Measurements from ENCODE around the gene FBXO24.

The FBXO24 gene

GRCh38 chr7:100575206-100575631, 10.9 kb upstream of the FBXO24 start:
- no peak for DNase-seq

- DNase-seq = no peak
Measured at GRCh38 chr7:100575746-100576383, 10.3 kb upstream of the FBXO24 start.

- DNase-seq = no peak
Measured at GRCh38 chr7:100576384-100576993, 9.6 kb upstream of the FBXO24 start.

- DNase-seq = no peak
Measured at GRCh38 chr7:100577103-100577502, 9.0 kb upstream of the FBXO24 start.

- DNase-seq = no peak
Measured at GRCh38 chr7:100577507-100577906, 8.6 kb upstream of the FBXO24 start.

- no peak for DNase-seq
Measured at GRCh38 chr7:100578246-100579183, 7.6 kb upstream of the FBXO24 start.

- DNase-seq = no peak
Measured at GRCh38 chr7:100580466-100581283, 5.5 kb upstream of the FBXO24 start.

- no peak for DNase-seq
Measured at GRCh38 chr7:100582041-100582579, 4.0 kb upstream of the FBXO24 start.

- no peak for DNase-seq
Measured at GRCh38 chr7:100582650-100583049, 3.5 kb upstream of the FBXO24 start.

- DNase-seq = peak; percentile 96
Measured at GRCh38 chr7:100583132-100584053, 2.7 kb upstream of the FBXO24 start.

- DNase-seq = peak; percentile 59
Measured at GRCh38 chr7:100584054-100584682, 2.0 kb upstream of the FBXO24 start.

GRCh38 chr7:100584683-100585510, 1.2 kb upstream of the FBXO24 start:
- DNase-seq = no peak

- peak; percentile 68 for DNase-seq
Measured at GRCh38 chr7:100585511-100586265, 440 bp upstream of the FBXO24 start, which contains the start of gene LRCH4. Gene LRCH4 (minus strand): TSS chr7:100586129. CDS start chr7:100586100, 29 bp downstream.

- DNase-seq = peak; percentile 78
Measured at GRCh38 chr7:100588438-100588837, 2.3 kb downstream of the FBXO24 start.

- DNase-seq = no peak
Measured at GRCh38 chr7:100589341-100589947, 3.3 kb downstream of the FBXO24 start.

- DNase-seq = no peak
Measured at GRCh38 chr7:100590077-100590737, 4.1 kb downstream of the FBXO24 start.

- no peak for DNase-seq
Measured at GRCh38 chr7:100591596-100591995, 5.5 kb downstream of the FBXO24 start.

GRCh38 chr7:100595188-100595587, 9.1 kb downstream of the FBXO24 start:
- no peak for DNase-seq

Measured in hematopoietic multipotent progenitor cell treated with erythropoietin and hydrocortisone succinate and interleukin-3 and kit ligand, for 4 days (in vitro differentiated cells).